PC-9 (cell line): ENCODE results near the gene MKI67. TPM values are rescaled to one million over a fixed set of nuclear protein-coding genes. Genes with fewer than 3 reads are reported as not detected.
"Not testable (repeated sequence)": the region's sequence is repeated elsewhere in the genome, so short reads cannot be mapped to it uniquely, and the experiment has no call there.

ENCODE experiments used
- BruUV-seq: library from RNA; stranded (reverse); fragments of 400-500 nt; replicated peaks from 2 replicates; lab custom pipeline; 2021; lab: Mats Ljungman, UMichigan
- CTCF ChIA-PET: fragments of 300-600 bp; sonication (Branson Sonifier 250); formaldehyde crosslinking; loops from one replicate; lab custom pipeline; 2022; ENCODE audit warnings: antibody characterized with exemption; lab: Charles Lee
- POLR2A ChIA-PET: fragments of 300-600 bp; sonication (Branson Sonifier 250); formaldehyde crosslinking; loops from one replicate; lab custom pipeline; 2022; ENCODE audit warnings: antibody characterized with exemption; ENCODE audit not compliant: unreplicated experiment; lab: Charles Lee
- DNase-seq, 2 experiments: peaks; one replicate each; pipeline versions ENCODE4 v3.0.0 to v3.0.0-alpha.2; 2015 to 2022; ENCODE audit warnings: mixed read lengths in 1 of 2
- H2AFZ ChIP-seq: fragments of 200-600 bp; sonication (generic); 2 replicates; pipeline ENCODE4 v1.8.1; 2017; ENCODE audit warnings: antibody characterized with exemption
- H3F3A ChIP-seq: fragments of 200-600 bp; sonication (generic); 2 replicates; pipeline ENCODE4 v1.8.1; 2017; ENCODE audit warnings: antibody characterized with exemption, mild to moderate bottlenecking, low read depth; ENCODE audit not compliant: insufficient read depth
- H3K27ac ChIP-seq: fragments of 200-600 bp; sonication (generic); 2 replicates; pipeline ENCODE4 v1.6.1; 2016; ENCODE audit warnings: mixed run types
- H3K27me3 ChIP-seq: fragments of 200-600 bp; sonication (generic); 2 replicates; pipeline ENCODE4 v1.6.1; 2016; ENCODE audit warnings: low read depth, mixed run types; ENCODE audit not compliant: insufficient read depth
- H3K36me3 ChIP-seq: fragments of 200-600 bp; sonication (generic); 2 replicates; pipeline ENCODE4 v1.6.1; 2016; ENCODE audit warnings: low read depth, mixed run types
- H3K4me1 ChIP-seq: fragments of 200-600 bp; sonication (generic); replicated peaks from 2 replicates; pipeline ENCODE4 v1.6.1; 2016; ENCODE audit warnings: mixed run types; ENCODE audit not compliant: insufficient read depth
- H3K4me2 ChIP-seq: fragments of 200-600 bp; sonication (generic); 2 replicates; pipeline ENCODE4 v1.6.1; 2017; ENCODE audit warnings: mixed run types
- H3K4me3 ChIP-seq: fragments of 200-600 bp; sonication (generic); 2 replicates; pipeline ENCODE4 v1.6.1; 2016; ENCODE audit warnings: mixed run types
- H3K79me2 ChIP-seq: fragments of 200-600 bp; sonication (generic); 2 replicates; pipeline ENCODE4 v1.6.1; 2017; ENCODE audit warnings: low read depth, mixed run types
- H3K9me2 ChIP-seq: fragments of 200-600 bp; sonication (generic); 2 replicates; pipeline ENCODE4 v1.8.1; 2017; ENCODE audit warnings: mild to moderate bottlenecking; ENCODE audit not compliant: insufficient read depth
- H3K9me3 ChIP-seq: fragments of 200-600 bp; sonication (generic); 2 replicates; pipeline ENCODE4 v1.8.1; 2016; ENCODE audit warnings: low read depth; ENCODE audit not compliant: insufficient read depth
- H4K20me1 ChIP-seq: fragments of 200-600 bp; sonication (generic); 2 replicates; pipeline ENCODE4 v1.8.1; 2017; ENCODE audit not compliant: insufficient read depth
- EZH2 ChIP-seq: fragments of 200-600 bp; sonication (generic); IDR thresholded peaks from 2 replicates; pipeline ENCODE4 v1.8.0; 2017; ENCODE audit warnings: antibody characterized with exemption, low read depth
- intact Hi-C: fragments of 100-400 bp; cut with micrococcal nuclease; formaldehyde crosslinking; loops from one replicate; pipeline ENCODE4 v1.10.0; 2022; ENCODE audit not compliant: unreplicated experiment
- total RNA-seq: library from RNA; stranded (reverse); gene quantifications from 2 replicates; pipeline ENCODE4 v1.2.3, GENCODE V29; 2021
- TF ChIP-seq, protein P1 (sequence below): fragments of 200-600 bp; sonication (generic); conservative IDR thresholded peaks from 2 replicates; pipeline ENCODE4 v1.6.1; 2017; ENCODE audit warnings: mixed run types, antibody characterized with exemption, mild to moderate bottlenecking, moderate library complexity

MKI67 gene
- total RNA-seq, 1 experiment from 2014 or later = 114 TPM

DNA sequence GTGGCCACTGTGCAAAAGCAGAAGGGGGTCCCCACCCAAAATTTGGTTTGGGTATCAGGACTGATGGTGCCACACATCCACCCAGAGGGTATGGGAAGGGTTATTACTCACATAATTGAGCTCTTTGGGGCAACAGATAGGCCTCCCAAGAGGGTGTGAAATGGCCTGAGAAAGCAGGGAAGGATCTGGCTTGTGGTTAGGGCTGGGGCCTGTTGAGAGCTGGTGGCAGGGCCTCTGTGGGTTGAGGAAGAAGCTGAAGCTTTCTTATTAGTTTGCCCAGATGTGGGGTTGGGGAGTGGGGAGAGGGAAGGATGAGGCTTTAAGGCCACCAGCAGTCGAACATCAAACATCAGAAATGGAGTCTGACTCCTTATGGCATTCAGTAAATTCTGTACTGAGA, 18.3 kb upstream of the MKI67 start:
- Histone ChIP-seq H3K36me3 (no peaks in the 10 kb centered on the region), H3K27me3 (no peaks in the 10 kb centered on the region; the same call in 1 of the 2 replicates), H3K79me2 (no peaks in the 10 kb centered on the region), H4K20me1 (no peaks in the 10 kb centered on the region), H3K4me3 (no peak overlapping the region), H3K9me2 (no peaks in the 10 kb centered on the region), H3K4me2 (no peak overlapping the region), H3F3A (no peaks in the 10 kb centered on the region), H3K9me3 (no peaks in the 10 kb centered on the region), H3K4me1 (no peaks in the 10 kb centered on the region), H2AFZ (no peak overlapping the region), H3K27ac (no peak overlapping the region)
- DNase-seq = no peak
- ChIA-PET POLR2A (no interaction called here), CTCF (no interaction called here)
- BruUV-seq = no TSS peak
- TF ChIP-seq, protein P1, sequence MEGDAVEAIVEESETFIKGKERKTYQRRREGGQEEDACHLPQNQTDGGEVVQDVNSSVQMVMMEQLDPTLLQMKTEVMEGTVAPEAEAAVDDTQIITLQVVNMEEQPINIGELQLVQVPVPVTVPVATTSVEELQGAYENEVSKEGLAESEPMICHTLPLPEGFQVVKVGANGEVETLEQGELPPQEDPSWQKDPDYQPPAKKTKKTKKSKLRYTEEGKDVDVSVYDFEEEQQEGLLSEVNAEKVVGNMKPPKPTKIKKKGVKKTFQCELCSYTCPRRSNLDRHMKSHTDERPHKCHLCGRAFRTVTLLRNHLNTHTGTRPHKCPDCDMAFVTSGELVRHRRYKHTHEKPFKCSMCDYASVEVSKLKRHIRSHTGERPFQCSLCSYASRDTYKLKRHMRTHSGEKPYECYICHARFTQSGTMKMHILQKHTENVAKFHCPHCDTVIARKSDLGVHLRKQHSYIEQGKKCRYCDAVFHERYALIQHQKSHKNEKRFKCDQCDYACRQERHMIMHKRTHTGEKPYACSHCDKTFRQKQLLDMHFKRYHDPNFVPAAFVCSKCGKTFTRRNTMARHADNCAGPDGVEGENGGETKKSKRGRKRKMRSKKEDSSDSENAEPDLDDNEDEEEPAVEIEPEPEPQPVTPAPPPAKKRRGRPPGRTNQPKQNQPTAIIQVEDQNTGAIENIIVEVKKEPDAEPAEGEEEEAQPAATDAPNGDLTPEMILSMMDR = no peak
- no peak for TF ChIP-seq EZH2
- intact Hi-C loops = no loop called here

DNA sequence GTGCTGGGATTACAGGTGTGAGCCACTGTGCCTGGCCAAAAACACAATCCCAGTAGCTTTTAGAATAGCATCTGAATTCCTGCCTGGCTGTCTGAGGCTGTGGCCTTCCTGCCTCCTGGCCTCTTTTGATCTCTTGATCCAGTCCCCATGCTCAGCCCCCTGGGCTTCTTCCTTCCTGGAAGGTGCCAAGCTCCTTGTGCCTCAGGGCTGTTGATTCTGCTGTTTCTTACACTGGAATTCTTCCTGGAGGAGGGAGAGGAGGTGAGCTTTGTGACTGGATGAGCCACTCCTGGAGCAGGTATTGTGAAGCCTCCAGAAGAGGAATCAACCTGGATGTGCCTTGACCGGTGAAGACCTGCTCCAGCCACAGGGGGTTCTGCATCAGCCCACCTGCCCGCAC, 17.3 kb upstream of the MKI67 start:
- POLR2A ChIA-PET = no interaction called here
- Histone ChIP-seq H3K27me3 (no peaks in the 10 kb centered on the region; the same call in 1 of the 2 replicates), H3F3A (no peaks in the 10 kb centered on the region), H3K4me2 (no peak overlapping the region), H3K36me3 (no peaks in the 10 kb centered on the region), H3K9me3 (no peaks in the 10 kb centered on the region), H3K4me1 (no peaks in the 10 kb centered on the region), H3K27ac (no peak overlapping the region), H2AFZ (no peak overlapping the region), H3K79me2 (no peaks in the 10 kb centered on the region), H4K20me1 (no peaks in the 10 kb centered on the region), H3K9me2 (no peaks in the 10 kb centered on the region), H3K4me3 (no peak overlapping the region)
- CTCF ChIA-PET = no interaction called here
- no peak for DNase-seq
- TF ChIP-seq, protein P1 = no peak
- no peak for TF ChIP-seq EZH2
- intact Hi-C loops = no loop called here
- BruUV-seq = no TSS peak

DNA sequence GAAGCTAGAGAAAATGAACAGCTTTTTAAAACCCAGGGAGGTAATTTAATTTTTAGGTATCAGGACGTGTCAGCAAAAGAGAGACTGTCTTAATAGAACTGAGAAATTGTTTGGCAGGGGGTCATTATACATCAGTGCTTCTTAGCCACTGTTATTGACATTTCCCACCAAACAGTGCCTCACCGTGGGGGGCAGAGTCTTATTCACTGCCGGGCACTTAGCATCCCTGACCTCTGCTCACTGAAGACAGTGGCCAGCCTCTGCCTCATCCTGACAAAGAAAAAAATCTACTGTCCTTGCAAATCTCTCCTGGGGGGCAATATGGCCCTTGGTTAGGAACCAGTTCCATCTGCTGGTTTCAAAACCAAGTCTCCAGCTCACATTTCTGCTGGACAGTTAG, 14.2 kb upstream of the MKI67 start:
- H3K4me2 ChIP-seq = no peak overlapping the region
- no peak for DNase-seq
- no peaks in the 10 kb centered on the region for H3K4me1 ChIP-seq
- no peaks in the 10 kb centered on the region for H3K9me3 ChIP-seq
- H2AFZ ChIP-seq = no peak overlapping the region
- no peaks in the 10 kb centered on the region for H3F3A ChIP-seq
- ChIA-PET POLR2A (no interaction called here), CTCF (no interaction called here)
- no peak overlapping the region for H3K27ac ChIP-seq
- no peaks in the 10 kb centered on the region for H3K9me2 ChIP-seq
- TF ChIP-seq, protein P1 = no peak
- TF ChIP-seq EZH2 = no peak
- H3K27me3 ChIP-seq = no peaks in the 10 kb centered on the region; the same call in 1 of the 2 replicates
- no peaks in the 10 kb centered on the region for H3K36me3 ChIP-seq
- intact Hi-C loops = no loop called here
- no peaks in the 10 kb centered on the region for H3K79me2 ChIP-seq
- no TSS peak for BruUV-seq
- H4K20me1 ChIP-seq = no peaks in the 10 kb centered on the region
- no peak overlapping the region for H3K4me3 ChIP-seq

DNA sequence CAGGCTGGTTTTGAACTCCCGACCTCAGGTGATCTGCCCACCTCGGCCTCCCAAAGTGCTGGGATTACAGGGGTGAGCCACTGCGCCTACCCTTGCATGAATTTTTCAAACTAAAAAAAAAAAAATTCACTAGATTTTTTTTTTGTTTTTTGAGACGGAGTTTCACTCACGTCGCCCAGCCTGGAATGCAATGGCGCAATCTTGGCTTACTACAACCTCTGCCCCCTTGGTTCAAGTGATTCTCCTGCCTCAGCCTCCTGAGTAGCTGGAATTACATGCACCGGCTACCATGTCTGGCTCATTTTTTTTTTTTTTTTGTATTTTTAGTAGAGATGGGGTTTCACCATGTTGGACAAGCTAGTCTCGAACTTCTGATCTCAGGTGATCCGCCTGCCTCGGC, 12.2 kb upstream of the MKI67 start:
- intact Hi-C loops, BruUV-seq, POLR2A ChIA-PET: not testable (repeated sequence)

More for the DNA sequence above, 12.2 kb upstream of the MKI67 start:
- CTCF ChIA-PET = interaction anchor here (0.7 kb wide), 1 partner anchor 40 kb away, joined by 6 read pairs; no protein-coding TSS in a partner anchor
- H4K20me1 ChIP-seq, H3K36me3 ChIP-seq, DNase-seq, H3F3A ChIP-seq, H3K4me1 ChIP-seq, H2AFZ ChIP-seq, H3K79me2 ChIP-seq, H3K27ac ChIP-seq, H3K4me2 ChIP-seq, H3K27me3 ChIP-seq, H3K9me2 ChIP-seq, H3K4me3 ChIP-seq, H3K9me3 ChIP-seq: not testable (repeated sequence)
